Measurements from ENCODE around the gene FANCM. TPM values are rescaled to one million over a fixed set of nuclear protein-coding genes. Genes with fewer than 3 reads are reported as not detected.

Gene FANCM
- 5.6 TPM for polyA plus RNA-seq (2013, experiment 1 of 2)
- 6.7 TPM for polyA plus RNA-seq (2013, experiment 2 of 2)

GRCh38 chr14:45135659-45136395 is at the start of gene FANCM:
Gene FANCM, plus strand, starts transcription at chr14:45135930. Its CDS starts 102 bp downstream, at chr14:45136032.
- 0% methylated on average over 40 to 46 of the region's 48 CpGs for WGBS, 2 experiments (ENCODE audit: insufficient coverage in 2 of 2)
- Histone ChIP-seq H3K4me3 (ENCODE audit: extremely low read depth, insufficient read depth, low read length, poor library complexity, severe bottlenecking) (peak within 1 kb of the TSS; percentile 82), H3K4me1 (ENCODE audit: control insufficient read depth, insufficient read depth, low read length, poor library complexity, severe bottlenecking) (peaks cover 6% of the 10 kb centered on the region), H3K27ac (ENCODE audit: low read depth, low read length, severe bottlenecking) (peak within 1 kb of the TSS; percentile 96), H3K9me3 (ENCODE audit: control insufficient read depth, low read length) (no peaks in the 10 kb centered on the region), H3K36me3 (ENCODE audit: control insufficient read depth, insufficient read depth, low read length) (peaks cover 13% of the 10 kb centered on the region)

- Histone ChIP-seq H3K27ac (ENCODE audit: low read depth, low read length, severe bottlenecking) (no peak overlapping the region), H3K4me1 (ENCODE audit: control insufficient read depth, insufficient read depth, low read length, poor library complexity, severe bottlenecking) (no peaks in the 10 kb centered on the region), H3K9me3 (ENCODE audit: control insufficient read depth, low read length) (no peaks in the 10 kb centered on the region), H3K36me3 (ENCODE audit: control insufficient read depth, insufficient read depth, low read length) (peaks cover 11% of the 10 kb centered on the region), H3K4me3 (ENCODE audit: extremely low read depth, insufficient read depth, low read length, poor library complexity, severe bottlenecking) (no peak overlapping the region)
- no CpG with 5 or more reads among the region's 1 CpG for WGBS, 2 experiments (ENCODE audit: insufficient coverage in 2 of 2)
These were observed 45.9 kb upstream of the FANCM start for GRCh38 chr14:45089813-45090212.

GRCh38 chr14:45091710-45092109 is 44.0 kb upstream of the FANCM start:
- Histone ChIP-seq H3K4me1 (ENCODE audit: control insufficient read depth, insufficient read depth, low read length, poor library complexity, severe bottlenecking) (no peaks in the 10 kb centered on the region), H3K27ac (ENCODE audit: low read depth, low read length, severe bottlenecking) (no peak overlapping the region), H3K9me3 (ENCODE audit: control insufficient read depth, low read length) (no peaks in the 10 kb centered on the region), H3K36me3 (ENCODE audit: control insufficient read depth, insufficient read depth, low read length) (peaks cover 27% of the 10 kb centered on the region), H3K4me3 (ENCODE audit: extremely low read depth, insufficient read depth, low read length, poor library complexity, severe bottlenecking) (no peak overlapping the region)
- WGBS, 2 experiments (ENCODE audit: insufficient coverage in 2 of 2): 100% methylated on average over 1 of the region's 2 CpGs

GRCh38 chr14:45094275-45094674 is 41.5 kb upstream of the FANCM start:
- Histone ChIP-seq H3K36me3 (ENCODE audit: control insufficient read depth, insufficient read depth, low read length) (peaks cover 46% of the 10 kb centered on the region), H3K9me3 (ENCODE audit: control insufficient read depth, low read length) (no peaks in the 10 kb centered on the region), H3K27ac (ENCODE audit: low read depth, low read length, severe bottlenecking) (no peak overlapping the region), H3K4me3 (ENCODE audit: extremely low read depth, insufficient read depth, low read length, poor library complexity, severe bottlenecking) (no peak overlapping the region), H3K4me1 (ENCODE audit: control insufficient read depth, insufficient read depth, low read length, poor library complexity, severe bottlenecking) (no peaks in the 10 kb centered on the region)
- 80 to 100% methylated on average over 1 of the region's 2 CpGs for WGBS, 2 experiments (ENCODE audit: insufficient coverage in 2 of 2)

GRCh38 chr14:45095143-45095542 is 40.6 kb upstream of the FANCM start:
- WGBS, 2 experiments (ENCODE audit: insufficient coverage in 2 of 2): 90% methylated on average over 3 of the region's 4 CpGs; no CpG with 5 or more reads in 1 of the 2 experiments
- H3K36me3 ChIP-seq (ENCODE audit: control insufficient read depth, insufficient read depth, low read length): peaks cover 55% of the 10 kb centered on the region
- H3K27ac ChIP-seq (ENCODE audit: low read depth, low read length, severe bottlenecking): no peak overlapping the region
- H3K4me3 ChIP-seq (ENCODE audit: extremely low read depth, insufficient read depth, low read length, poor library complexity, severe bottlenecking): no peak overlapping the region
- H3K4me1 ChIP-seq (ENCODE audit: control insufficient read depth, insufficient read depth, low read length, poor library complexity, severe bottlenecking): no peaks in the 10 kb centered on the region
- no peaks in the 10 kb centered on the region for H3K9me3 ChIP-seq (ENCODE audit: control insufficient read depth, low read length)

- Histone ChIP-seq H3K36me3 (ENCODE audit: control insufficient read depth, insufficient read depth, low read length) (peaks cover 59% of the 10 kb centered on the region), H3K27ac (ENCODE audit: low read depth, low read length, severe bottlenecking) (no peak overlapping the region), H3K4me3 (ENCODE audit: extremely low read depth, insufficient read depth, low read length, poor library complexity, severe bottlenecking) (no peak overlapping the region), H3K4me1 (ENCODE audit: control insufficient read depth, insufficient read depth, low read length, poor library complexity, severe bottlenecking) (no peaks in the 10 kb centered on the region), H3K9me3 (ENCODE audit: control insufficient read depth, low read length) (no peaks in the 10 kb centered on the region)
- 100% methylated on average over 3 of the region's 4 CpGs for WGBS, 2 experiments (ENCODE audit: insufficient coverage in 2 of 2)
These were observed 39.5 kb upstream of the FANCM start for GRCh38 chr14:45096218-45096617.

- Histone ChIP-seq H3K4me3 (ENCODE audit: extremely low read depth, insufficient read depth, low read length, poor library complexity, severe bottlenecking) (no peak overlapping the region), H3K36me3 (ENCODE audit: control insufficient read depth, insufficient read depth, low read length) (peaks cover 63% of the 10 kb centered on the region), H3K4me1 (ENCODE audit: control insufficient read depth, insufficient read depth, low read length, poor library complexity, severe bottlenecking) (no peaks in the 10 kb centered on the region), H3K27ac (ENCODE audit: low read depth, low read length, severe bottlenecking) (no peak overlapping the region), H3K9me3 (ENCODE audit: control insufficient read depth, low read length) (no peaks in the 10 kb centered on the region)
These were observed 31.9 kb upstream of the FANCM start for GRCh38 chr14:45103806-45104205.

GRCh38 chr14:45104561-45104960 is 31.2 kb upstream of the FANCM start:
- H3K4me3 ChIP-seq (ENCODE audit: extremely low read depth, insufficient read depth, low read length, poor library complexity, severe bottlenecking): no peak overlapping the region
- H3K4me1 ChIP-seq (ENCODE audit: control insufficient read depth, insufficient read depth, low read length, poor library complexity, severe bottlenecking): no peaks in the 10 kb centered on the region
- H3K36me3 ChIP-seq (ENCODE audit: control insufficient read depth, insufficient read depth, low read length): peaks cover 64% of the 10 kb centered on the region
- H3K9me3 ChIP-seq (ENCODE audit: control insufficient read depth, low read length): no peaks in the 10 kb centered on the region
- H3K27ac ChIP-seq (ENCODE audit: low read depth, low read length, severe bottlenecking): no peak overlapping the region
- WGBS, 2 experiments (ENCODE audit: insufficient coverage in 2 of 2): no CpG with 5 or more reads among the region's 1 CpG

GRCh38 chr14:45112896-45113781 is 22.6 kb upstream of the FANCM start:
- WGBS, 2 experiments (ENCODE audit: insufficient coverage in 2 of 2): 95% methylated on average over 6 of the region's 6 CpGs
- Histone ChIP-seq H3K4me3 (ENCODE audit: extremely low read depth, insufficient read depth, low read length, poor library complexity, severe bottlenecking) (no peak overlapping the region), H3K4me1 (ENCODE audit: control insufficient read depth, insufficient read depth, low read length, poor library complexity, severe bottlenecking) (no peaks in the 10 kb centered on the region), H3K36me3 (ENCODE audit: control insufficient read depth, insufficient read depth, low read length) (peaks cover 71% of the 10 kb centered on the region), H3K9me3 (ENCODE audit: control insufficient read depth, low read length) (no peaks in the 10 kb centered on the region), H3K27ac (ENCODE audit: low read depth, low read length, severe bottlenecking) (peak overlapping the region; percentile 16)

- WGBS, 2 experiments (ENCODE audit: insufficient coverage in 2 of 2): no CpG with 5 or more reads among the region's 3 CpGs
- no peaks in the 10 kb centered on the region for H3K4me1 ChIP-seq (ENCODE audit: control insufficient read depth, insufficient read depth, low read length, poor library complexity, severe bottlenecking)
- no peak overlapping the region for H3K27ac ChIP-seq (ENCODE audit: low read depth, low read length, severe bottlenecking)
- peaks cover 75% of the 10 kb centered on the region for H3K36me3 ChIP-seq (ENCODE audit: control insufficient read depth, insufficient read depth, low read length)
- no peaks in the 10 kb centered on the region for H3K9me3 ChIP-seq (ENCODE audit: control insufficient read depth, low read length)
- no peak overlapping the region for H3K4me3 ChIP-seq (ENCODE audit: extremely low read depth, insufficient read depth, low read length, poor library complexity, severe bottlenecking)
These were observed 21.4 kb upstream of the FANCM start for GRCh38 chr14:45114327-45114726.

GRCh38 chr14:45118594-45118993 is 17.1 kb upstream of the FANCM start:
- Histone ChIP-seq H3K36me3 (ENCODE audit: control insufficient read depth, insufficient read depth, low read length) (peaks cover 72% of the 10 kb centered on the region), H3K4me1 (ENCODE audit: control insufficient read depth, insufficient read depth, low read length, poor library complexity, severe bottlenecking) (no peaks in the 10 kb centered on the region), H3K4me3 (ENCODE audit: extremely low read depth, insufficient read depth, low read length, poor library complexity, severe bottlenecking) (no peak overlapping the region), H3K9me3 (ENCODE audit: control insufficient read depth, low read length) (no peaks in the 10 kb centered on the region), H3K27ac (ENCODE audit: low read depth, low read length, severe bottlenecking) (no peak overlapping the region)
- 94 to 98% methylated on average over 4 of the region's 6 CpGs for WGBS, 2 experiments (ENCODE audit: insufficient coverage in 2 of 2)

Data from mesodermal cell (in vitro differentiated cells).